ENCODE measurements around the gene DNM3. TPM values are rescaled to one million over a fixed set of nuclear protein-coding genes. Genes with fewer than 3 reads are reported as not detected.

DNM3 gene
- total and polyA plus RNA-seq, 2 donors (not counting 3 experiments of a cell fraction or from before 2014, with no cell fraction given), result 1.4 to 2.5 TPM

- no peak for FAIRE-seq
Measured at GRCh38 chr1:172244865-172245264, 403.6 kb downstream of the DNM3 start.

GRCh38 chr1:172245788-172246187, 404.5 kb downstream of the DNM3 start:
- Histone ChIP-seq H3K27ac (ENCODE audit: insufficient read depth, low read depth, low read length) (no peak overlapping the region), H3K27me3 (ENCODE audit: control insufficient read depth in 2 of 2, insufficient read depth in 2 of 2, low read length in 2 of 2) (no peaks in the 10 kb centered on the region), H4K20me1 (replicated peaks; ENCODE audit: control insufficient read depth, extremely low read depth, insufficient read depth, low read length) (no peaks in the 10 kb centered on the region), H3K4me3 (replicated peaks in 1 of 3; ENCODE audit: insufficient read depth in 1 of 3, low read depth in 1 of 3, low read length in 3 of 3) (no peak overlapping the region), H3K4me1 (ENCODE audit: control insufficient read depth, extremely low read depth, insufficient read depth, low read length) (no peaks in the 10 kb centered on the region), H3K9me3 (replicated peaks; ENCODE audit: control insufficient read depth, insufficient read depth, low read length) (no peaks in the 10 kb centered on the region), H3K9ac (replicated peaks; ENCODE audit: extremely low read depth, insufficient read depth, low read length) (no peak overlapping the region), H2AFZ (ENCODE audit: low read depth, low read length) (no peak overlapping the region), H3K4me2 (ENCODE audit: insufficient read depth, low read length) (no peak overlapping the region), H3K79me2 (ENCODE audit: control insufficient read depth, insufficient read depth, low read length) (no peaks in the 10 kb centered on the region), H3K9me1 (replicated peaks; ENCODE audit: control insufficient read depth, extremely low read depth, insufficient read depth, low read length) (no peaks in the 10 kb centered on the region), H3K36me3 (ENCODE audit: control insufficient read depth in 2 of 2, extremely low read depth in 1 of 2, insufficient read depth in 2 of 2, low read length in 2 of 2) (no peaks in the 10 kb centered on the region)
- TF ChIP-seq GATA2 (IDR thresholded peaks at IDR 0.05; ENCODE audit: insufficient read depth, insufficient read length, low read depth, low read length) (no peak), POLR2AphosphoS5 (IDR thresholded peaks at IDR 0.05; ENCODE audit: insufficient read depth, low read depth, low read length) (no peak), JUN (IDR thresholded peaks at IDR 0.05; ENCODE audit: borderline replicate concordance, insufficient read depth, insufficient read length, low read depth) (no peak), FOS (IDR thresholded peaks at IDR 0.05; ENCODE audit: borderline replicate concordance, insufficient read depth, low read length) (no peak), POLR2A (IDR thresholded peaks at IDR 0.05; ENCODE audit: low read depth, low read length) (no peak), MAX (IDR thresholded peaks at IDR 0.05; ENCODE audit: insufficient read depth, insufficient read length) (no peak), EZH2 (IDR thresholded peaks at IDR 0.05; ENCODE audit: borderline replicate concordance, low read depth, low read length, severe bottlenecking) (no peak), MYC (IDR thresholded peaks at IDR 0.05; ENCODE audit: low read depth, low read length) (no peak), CTCF (IDR thresholded peaks at IDR 0.05; ENCODE audit: extremely low read depth in 1 of 2, insufficient read depth in 1 of 2, low read depth in 1 of 2, low read length in 2 of 2) (no peak)
- FAIRE-seq, result no peak
- no TSS peak for BruUV-seq (replicated peaks)
- ChIA-PET POLR2A (no interaction called here), CTCF (no interaction called here)
- intact Hi-C loops (cut with micrococcal nuclease) (no loop called here), dilution Hi-C loops (cut with MboI; ENCODE audit: extremely low pct_ligation_motif_present, low sequenced_read_pairs) (no loop called here)
- no peak for DNase-seq (ENCODE audit: low read depth, low spot score)

More at GRCh38 chr1:172244865-172245264, 403.6 kb downstream of the DNM3 start:
- TF ChIP-seq POLR2AphosphoS5 (IDR thresholded peaks at IDR 0.05; ENCODE audit: insufficient read depth, low read depth, low read length), result no peak
- TF ChIP-seq POLR2A (IDR thresholded peaks at IDR 0.05; ENCODE audit: low read depth, low read length), result no peak
- CTCF ChIA-PET, result no interaction called here
- Histone ChIP-seq H3K27ac (ENCODE audit: insufficient read depth, low read depth, low read length) (no peak overlapping the region), H3K27me3 (ENCODE audit: control insufficient read depth in 2 of 2, insufficient read depth in 2 of 2, low read length in 2 of 2) (no peaks in the 10 kb centered on the region), H3K79me2 (ENCODE audit: control insufficient read depth, insufficient read depth, low read length) (no peaks in the 10 kb centered on the region), H2AFZ (ENCODE audit: low read depth, low read length) (no peak overlapping the region), H3K4me3 (replicated peaks in 1 of 3; ENCODE audit: insufficient read depth in 1 of 3, low read depth in 1 of 3, low read length in 3 of 3) (no peak overlapping the region), H3K9me3 (replicated peaks; ENCODE audit: control insufficient read depth, insufficient read depth, low read length) (no peaks in the 10 kb centered on the region), H3K9me1 (replicated peaks; ENCODE audit: control insufficient read depth, extremely low read depth, insufficient read depth, low read length) (no peaks in the 10 kb centered on the region), H3K4me2 (ENCODE audit: insufficient read depth, low read length) (no peak overlapping the region), H3K36me3 (ENCODE audit: control insufficient read depth in 2 of 2, extremely low read depth in 1 of 2, insufficient read depth in 2 of 2, low read length in 2 of 2) (no peaks in the 10 kb centered on the region), H4K20me1 (replicated peaks; ENCODE audit: control insufficient read depth, extremely low read depth, insufficient read depth, low read length) (no peaks in the 10 kb centered on the region), H3K4me1 (ENCODE audit: control insufficient read depth, extremely low read depth, insufficient read depth, low read length) (no peaks in the 10 kb centered on the region), H3K9ac (replicated peaks; ENCODE audit: extremely low read depth, insufficient read depth, low read length) (no peak overlapping the region)
- no peak for DNase-seq (ENCODE audit: low read depth, low spot score)
- dilution Hi-C loops (cut with MboI; ENCODE audit: extremely low pct_ligation_motif_present, low sequenced_read_pairs) (no loop called here), intact Hi-C loops (cut with micrococcal nuclease) (no loop called here)
- POLR2A ChIA-PET, result no interaction called here
- no TSS peak for BruUV-seq (replicated peaks)
